NCI-H1417 treated with DMSO at 0.1 percent for 48 hours (cell line): Measurements from ENCODE around the gene FSIP1.

ENCODE experiments used
- DNase-seq: peaks from one replicate; lab custom pipeline; 2025; lab: John Stamatoyannopoulos, UW

Gene FSIP1

GRCh38 chr15:39593656-39594445 is 188.8 kb downstream of the FSIP1 start:
- no peak for DNase-seq

- DNase-seq: no peak
Observed at GRCh38 chr15:39593071-39593655, 189.5 kb downstream of the FSIP1 start.

GRCh38 chr15:39592500-39592899 is 190.1 kb downstream of the FSIP1 start:
- DNase-seq: no peak

GRCh38 chr15:39591896-39592315 is 190.7 kb downstream of the FSIP1 start:
- no peak for DNase-seq

GRCh38 chr15:39591141-39591895 is 191.3 kb downstream of the FSIP1 start:
- no peak for DNase-seq

- DNase-seq: no peak
Observed at GRCh38 chr15:39589815-39590644, 192.6 kb downstream of the FSIP1 start.

- DNase-seq: no peak
Observed at GRCh38 chr15:39589193-39589814, 193.3 kb downstream of the FSIP1 start.

GRCh38 chr15:39588531-39589192 is 194.0 kb downstream of the FSIP1 start:
- no peak for DNase-seq

GRCh38 chr15:39587731-39588530 is 194.7 kb downstream of the FSIP1 start:
- no peak for DNase-seq

- no peak for DNase-seq
Observed at GRCh38 chr15:39587096-39587721, 195.4 kb downstream of the FSIP1 start.

GRCh38 chr15:39586387-39587095 is 196.1 kb downstream of the FSIP1 start:
- DNase-seq: no peak

- DNase-seq: no peak
Observed at GRCh38 chr15:39585871-39586301, 196.8 kb downstream of the FSIP1 start.

- DNase-seq: no peak
Observed at GRCh38 chr15:39585389-39585841, 197.2 kb downstream of the FSIP1 start.

- DNase-seq: no peak
Observed at GRCh38 chr15:39584662-39585388, 197.8 kb downstream of the FSIP1 start.

GRCh38 chr15:39584266-39584659 is 198.4 kb downstream of the FSIP1 start:
- no peak for DNase-seq

- DNase-seq: no peak
Observed at GRCh38 chr15:39583596-39584265, 198.9 kb downstream of the FSIP1 start.

- DNase-seq: no peak
Observed at GRCh38 chr15:39582977-39583595, 199.6 kb downstream of the FSIP1 start.
